ENCODE data around the gene PDE8B.

Gene PDE8B

DNA sequence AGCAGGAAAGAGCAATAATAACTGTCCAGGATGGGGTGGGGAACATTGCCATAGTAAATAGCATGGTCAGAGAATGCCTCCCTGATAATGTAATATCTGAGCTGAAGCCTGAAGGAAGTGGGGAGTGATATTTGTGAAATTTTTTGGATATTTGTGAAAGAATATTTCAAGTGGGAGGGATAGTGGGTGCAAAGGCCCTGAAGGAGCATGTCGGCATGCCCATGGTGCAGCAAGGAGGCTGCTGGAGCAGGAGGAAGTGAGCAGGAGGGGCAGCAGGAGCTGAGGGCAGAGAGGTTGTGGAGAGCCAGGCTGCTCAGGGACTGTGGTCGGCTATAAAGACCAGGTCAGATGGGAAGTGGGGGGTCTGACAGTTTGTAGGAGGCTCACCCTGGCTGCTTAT, 21.1 kb upstream of the PDE8B start:
- DNase-seq = no peak

DNA sequence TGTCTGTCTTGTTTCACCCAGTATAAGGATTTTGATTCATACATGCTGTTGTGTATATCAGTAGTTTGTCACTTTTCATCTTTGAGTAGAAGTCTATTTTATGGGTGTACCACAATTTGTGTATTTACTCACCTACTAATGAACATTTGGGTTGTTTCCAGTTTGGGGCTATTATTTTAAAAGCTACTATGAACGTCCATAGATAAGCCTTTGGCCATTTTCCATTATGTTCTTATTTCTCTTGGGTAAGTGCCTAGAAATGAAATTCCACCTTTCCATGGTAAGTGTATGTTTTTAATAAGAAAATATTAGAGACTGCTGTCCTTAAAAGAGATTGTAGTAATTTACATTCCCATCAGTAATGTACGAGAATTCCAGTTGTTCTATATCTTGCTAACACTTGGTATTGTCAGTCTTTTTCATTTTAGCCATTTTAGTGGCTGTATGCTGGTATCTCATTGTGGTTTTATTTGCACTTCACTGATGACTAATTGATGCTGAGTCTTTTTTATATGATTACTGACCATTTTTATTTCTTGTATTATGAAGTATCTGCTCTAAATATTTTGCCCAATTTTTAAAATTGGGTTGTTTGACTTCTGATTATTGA, 17.9 kb upstream of the PDE8B start:
- no peak for DNase-seq

DNA sequence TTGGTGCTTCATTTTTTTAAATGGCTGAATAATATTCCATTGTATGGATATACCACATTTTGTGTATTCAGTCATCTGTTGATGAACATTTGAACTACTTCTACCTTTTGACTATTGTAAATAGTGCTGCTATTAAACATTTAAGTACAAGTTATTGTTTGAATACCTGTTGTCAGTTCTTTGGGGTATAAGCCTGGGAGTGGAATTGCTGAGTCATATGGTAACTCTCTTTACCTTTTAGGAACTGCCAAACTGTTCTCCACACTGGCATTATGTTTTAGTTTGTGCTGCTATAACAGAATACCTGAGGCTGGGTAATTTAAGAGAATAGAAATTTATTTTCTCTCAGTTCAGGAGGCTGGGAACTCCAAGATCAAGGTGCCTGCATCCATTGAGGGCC, 15.7 kb upstream of the PDE8B start:
- DNase-seq = no peak

DNA sequence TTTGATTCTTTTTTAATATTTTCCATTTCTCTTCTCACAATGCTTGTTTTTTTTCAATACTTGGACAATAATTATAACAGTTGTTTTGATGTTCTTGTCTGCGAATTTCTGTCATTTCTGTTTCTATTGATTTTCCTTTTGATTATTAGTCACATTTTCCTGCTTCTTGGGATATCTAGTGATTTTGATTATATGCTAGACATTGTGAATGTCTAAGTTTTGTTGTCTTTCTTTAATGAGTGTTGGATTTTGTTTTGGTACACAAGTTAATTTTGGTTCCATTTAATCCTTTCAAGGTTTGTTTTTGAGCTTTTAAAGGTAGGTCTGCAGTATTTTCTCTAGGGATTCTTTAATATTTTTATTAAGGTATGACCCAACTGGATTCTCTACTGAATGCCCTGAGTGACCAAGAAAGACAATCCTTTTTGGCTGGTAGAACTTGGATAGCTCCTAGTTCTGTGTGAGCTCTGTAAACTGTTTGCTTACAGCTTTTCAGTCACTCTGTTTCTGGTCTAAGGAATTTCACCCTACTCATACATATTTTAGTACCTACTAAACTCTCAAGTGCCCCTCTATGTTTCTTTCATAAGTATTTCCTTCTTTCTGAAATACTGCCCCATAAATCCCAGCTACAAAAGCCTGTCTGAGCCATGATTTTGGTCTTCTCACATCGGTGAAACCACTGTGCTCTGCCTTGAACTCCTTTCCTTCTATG, 12.5 kb upstream of the PDE8B start:
- DNase-seq = no peak

DNA sequence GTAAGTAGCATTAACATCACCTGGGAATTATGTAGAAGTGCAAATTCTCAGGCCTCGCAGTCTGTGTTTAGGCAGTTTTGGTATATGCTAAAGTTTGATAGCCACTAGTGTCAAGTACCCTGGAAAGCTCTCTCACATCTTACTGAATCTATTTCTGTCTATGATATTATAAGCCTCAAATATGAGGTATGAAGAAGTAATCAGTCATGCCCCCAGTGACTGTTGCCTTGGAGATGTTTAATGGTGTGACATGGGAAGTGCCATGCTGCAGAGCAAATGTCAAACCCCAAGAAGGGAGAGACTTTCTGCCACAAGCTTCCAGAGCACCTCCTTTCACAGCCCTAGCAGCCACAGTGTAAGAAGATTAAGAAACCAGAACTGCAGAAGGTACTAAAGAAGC, 9.8 kb upstream of the PDE8B start:
- no peak for DNase-seq

DNA sequence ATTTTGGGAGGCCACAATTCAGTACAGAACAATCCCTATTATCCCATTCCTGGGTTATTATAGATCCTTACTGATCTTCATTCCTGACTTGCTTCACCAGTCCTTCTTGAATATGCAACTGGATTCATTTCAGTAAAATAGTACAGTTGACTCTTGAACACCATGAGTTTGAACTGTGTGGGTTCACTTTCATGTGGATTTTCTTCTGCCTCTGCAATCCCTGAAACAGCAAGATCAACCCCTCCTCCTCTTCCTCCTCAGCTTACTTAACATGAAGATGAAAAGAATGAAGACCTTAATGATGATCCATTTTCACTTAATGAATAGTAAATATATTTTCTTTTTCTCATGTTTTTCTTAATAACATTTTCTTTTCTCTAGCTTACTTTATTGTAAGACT, 8.3 kb upstream of the PDE8B start:
- DNase-seq = no peak

DNA sequence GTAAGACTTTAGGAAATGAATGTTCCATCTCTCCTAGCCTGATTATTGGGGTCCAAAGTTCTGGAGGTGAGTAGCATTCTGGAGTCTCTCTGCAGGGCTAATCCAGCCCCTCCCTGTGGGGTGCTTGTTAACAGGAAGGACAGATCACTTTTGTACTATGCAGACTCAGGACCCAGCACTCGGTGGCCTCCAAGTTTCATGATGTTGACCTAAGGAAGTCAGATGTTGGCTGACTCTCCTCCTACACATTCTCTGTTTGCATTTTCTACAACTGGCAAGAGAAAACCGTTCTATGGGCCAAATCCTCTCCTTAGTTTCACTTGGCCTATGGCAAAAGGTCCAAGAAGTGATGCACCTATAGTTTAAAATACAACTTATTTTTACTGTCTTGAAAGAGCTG, 5.5 kb upstream of the PDE8B start:
- DNase-seq = no peak

DNA sequence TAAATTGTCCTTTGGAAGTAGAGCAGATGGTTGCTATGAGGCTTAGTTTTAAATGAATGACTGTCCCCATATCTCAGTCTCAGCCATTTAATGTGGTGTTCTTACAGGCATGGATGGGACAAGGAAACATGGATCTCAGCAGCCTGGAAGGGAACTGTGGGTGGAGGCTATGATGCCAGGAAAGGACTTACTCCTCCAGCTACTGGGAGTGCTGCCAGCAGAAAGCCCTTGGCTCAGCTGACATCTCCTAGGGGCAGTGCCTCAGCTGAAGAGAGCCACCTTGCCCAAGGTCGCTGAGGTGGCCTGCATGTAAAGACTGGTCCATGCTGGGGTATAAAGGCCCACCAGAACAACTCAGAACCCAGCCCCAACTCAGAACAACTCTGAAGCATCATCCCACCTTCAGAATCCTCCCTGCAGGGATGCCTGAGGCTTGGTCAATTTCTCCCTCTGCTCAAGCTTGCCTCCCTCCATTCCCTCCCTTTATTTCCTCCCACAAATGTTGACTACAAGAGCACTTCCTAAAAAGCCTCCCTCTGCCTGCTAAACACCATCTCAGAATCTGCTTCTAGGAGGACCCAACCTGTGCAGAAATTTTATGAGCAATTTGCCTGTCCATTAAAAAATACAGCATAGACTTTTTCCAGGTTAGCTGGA, 1.8 kb upstream of the PDE8B start:
- no peak for DNase-seq

DNA sequence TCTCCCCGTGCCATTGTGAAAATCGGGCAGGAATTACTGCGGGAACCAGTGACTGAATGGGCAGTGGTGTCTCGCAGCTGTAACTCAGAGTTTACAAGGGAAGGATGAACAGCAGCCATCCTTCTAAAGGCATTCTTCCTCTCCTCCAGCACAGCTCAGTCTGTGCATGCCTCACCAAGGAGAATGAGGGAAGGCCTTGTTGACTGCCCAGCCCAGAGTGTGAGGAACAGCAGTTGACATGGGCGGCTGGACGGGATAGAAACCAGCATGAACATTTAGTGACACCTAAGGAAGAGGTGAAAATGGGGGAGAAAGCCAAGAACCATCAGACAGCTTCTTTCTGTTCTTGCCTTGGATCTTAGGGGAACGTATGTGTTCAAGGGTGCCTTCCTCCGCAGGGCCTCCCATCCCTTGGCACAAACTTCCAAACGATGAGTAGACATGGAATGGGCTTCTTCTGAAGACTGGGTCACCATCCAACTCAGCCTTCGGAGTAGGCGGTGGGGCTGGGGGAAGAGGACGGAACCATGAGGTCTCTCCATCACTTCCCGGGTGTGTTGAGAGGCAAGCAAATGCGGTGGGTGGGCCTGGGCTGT, 887 bp upstream of the PDE8B start:
- DNase-seq = no peak

DNA sequence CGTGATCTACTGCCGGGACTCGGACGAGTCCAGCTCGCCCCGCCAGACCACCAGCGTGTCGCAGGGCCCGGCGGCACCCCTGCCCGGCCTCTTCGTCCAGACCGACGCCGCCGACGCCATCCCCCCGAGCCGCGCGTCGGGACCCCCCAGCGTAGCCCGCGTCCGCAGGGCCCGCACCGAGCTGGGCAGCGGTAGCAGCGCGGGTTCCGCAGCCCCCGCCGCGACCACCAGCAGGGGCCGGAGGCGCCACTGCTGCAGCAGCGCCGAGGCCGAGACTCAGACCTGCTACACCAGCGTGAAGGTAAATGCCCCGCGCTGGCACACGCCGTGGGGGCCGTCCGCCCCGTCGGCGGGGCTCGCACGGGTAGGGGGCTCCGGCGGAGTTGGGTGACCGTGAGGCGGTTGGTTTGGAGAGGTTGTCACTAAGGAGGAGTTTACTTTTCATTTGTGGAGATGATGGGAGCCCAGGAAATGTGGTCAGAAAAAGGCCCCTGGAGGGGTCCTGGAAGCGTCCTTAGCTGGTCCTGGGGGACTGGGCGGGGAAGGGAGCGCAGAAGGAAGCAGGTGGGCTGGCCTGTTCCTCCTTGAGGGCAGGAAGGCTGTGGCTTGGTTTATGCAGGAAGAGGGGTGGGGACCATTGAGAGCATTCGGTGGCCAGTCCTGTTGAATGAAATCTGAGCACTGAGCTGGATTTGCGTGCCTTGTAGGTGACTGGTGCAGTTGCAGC, 647 bp downstream of the PDE8B start:
- DNase-seq = no peak

DNA sequence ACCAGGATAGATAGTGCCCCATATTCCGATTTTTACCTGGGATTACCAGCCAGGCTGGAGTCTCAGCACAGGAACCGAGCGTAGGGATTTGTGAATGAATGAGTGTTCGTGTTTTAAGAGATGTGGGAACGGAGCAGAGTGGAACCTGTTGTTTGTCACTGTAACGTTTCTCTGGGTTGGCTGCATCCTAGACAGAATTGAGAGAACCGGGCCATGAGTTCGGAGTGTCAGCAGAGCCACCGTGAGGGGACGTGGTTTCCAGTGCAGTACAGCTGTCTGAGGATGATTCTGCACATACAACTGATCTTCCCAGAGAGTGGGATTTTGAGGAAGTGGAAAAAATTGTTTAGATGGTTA, 1.2 kb downstream of the PDE8B start:
- DNase-seq = no peak

DNA sequence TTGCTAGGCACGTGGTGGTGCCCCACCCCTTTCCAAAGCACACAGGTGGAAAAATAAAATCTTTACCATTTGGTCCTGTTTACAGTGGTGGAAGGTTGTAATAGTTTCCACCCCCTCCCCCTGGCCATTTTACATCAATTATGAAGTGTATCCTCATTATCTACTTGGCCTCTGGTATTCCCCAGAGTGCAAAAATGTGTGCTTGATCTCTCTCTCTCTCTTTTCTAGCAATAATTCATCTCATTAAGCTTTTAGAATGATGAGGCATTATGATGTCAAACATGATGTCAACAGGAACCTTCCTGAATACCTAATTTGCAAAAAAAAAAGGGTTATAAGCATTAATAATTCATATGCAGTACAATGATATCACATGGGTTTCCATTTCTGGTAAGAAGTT, 3.1 kb downstream of the PDE8B start:
- DNase-seq = no peak

DNA sequence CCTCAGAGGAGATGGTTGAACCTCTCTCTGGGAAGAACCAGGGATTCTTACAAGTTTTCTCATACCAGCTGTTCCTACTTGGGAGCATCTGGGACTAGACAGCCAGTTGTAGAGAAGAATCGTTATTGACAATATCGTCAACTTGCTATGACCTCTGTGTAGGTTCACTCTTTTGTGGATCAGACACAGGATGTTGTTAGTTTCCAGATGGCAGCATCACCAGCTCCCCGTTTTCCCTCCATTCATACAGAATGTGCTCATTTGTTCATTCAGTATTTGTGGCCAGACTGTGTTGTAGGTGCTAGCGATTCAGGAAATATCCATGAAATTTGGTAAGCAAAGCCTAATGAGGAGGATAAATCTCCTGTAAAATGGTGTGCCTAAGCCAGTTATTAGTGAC, 3.7 kb downstream of the PDE8B start:
- no peak for DNase-seq

DNA sequence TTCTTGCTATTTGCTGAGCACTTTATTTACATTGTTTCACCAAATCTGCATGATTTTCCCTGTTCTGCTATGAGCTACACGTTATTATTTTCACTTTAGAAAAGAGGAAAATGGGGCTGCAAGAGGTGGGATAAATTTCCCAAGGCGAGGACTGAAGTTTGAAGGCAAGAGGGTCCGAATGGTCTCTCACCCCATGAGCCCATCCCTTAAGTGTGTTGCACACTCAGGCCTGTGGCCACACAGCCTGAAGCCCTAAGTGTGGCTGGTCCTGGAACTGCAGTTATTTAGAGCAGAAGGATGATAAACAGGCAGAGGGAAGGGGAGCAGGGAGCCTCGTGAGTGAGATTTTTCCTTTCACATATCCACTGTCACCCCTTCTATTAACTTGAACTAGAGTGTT, 7.8 kb downstream of the PDE8B start:
- DNase-seq = peak; percentile 10

DNA sequence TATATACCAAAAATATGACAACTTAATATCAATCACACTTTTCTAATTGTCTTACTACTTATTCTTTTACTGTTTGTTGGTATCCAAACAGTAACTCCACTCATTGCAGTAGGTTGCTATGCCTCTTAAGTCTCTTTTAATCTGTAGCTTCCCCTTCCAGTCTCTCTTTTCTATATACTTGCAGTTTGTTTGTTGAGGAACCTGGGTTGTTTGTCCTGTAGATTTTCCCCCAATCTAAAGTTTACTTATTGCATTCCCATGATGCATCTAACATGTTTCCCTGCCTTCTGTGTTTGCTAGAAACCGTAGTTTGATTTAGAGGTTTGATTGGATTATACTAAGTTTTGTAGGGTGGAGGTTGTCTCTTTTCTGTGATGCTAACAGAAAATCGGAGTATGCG, 10.6 kb downstream of the PDE8B start:
- no peak for DNase-seq

DNA sequence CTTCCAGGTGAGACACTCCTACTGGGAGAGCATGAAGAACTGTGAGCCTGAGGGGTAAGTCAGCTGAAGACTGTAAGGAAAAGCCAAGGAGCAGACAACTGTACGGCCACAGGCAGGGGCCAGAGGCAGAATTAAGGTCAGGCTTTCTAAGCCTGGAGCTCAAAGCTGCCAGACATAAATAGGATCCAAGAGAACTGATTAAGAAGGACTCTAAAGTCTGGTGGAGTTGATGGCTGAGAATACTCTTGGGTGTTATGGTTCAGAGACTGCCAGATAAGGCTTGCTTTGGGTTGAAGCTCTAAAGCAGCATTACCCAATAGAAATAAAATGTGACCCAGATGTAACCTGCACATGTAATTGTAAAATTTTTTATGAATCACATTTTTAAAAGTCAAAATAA, 12.2 kb downstream of the PDE8B start:
- DNase-seq = no peak

DNA sequence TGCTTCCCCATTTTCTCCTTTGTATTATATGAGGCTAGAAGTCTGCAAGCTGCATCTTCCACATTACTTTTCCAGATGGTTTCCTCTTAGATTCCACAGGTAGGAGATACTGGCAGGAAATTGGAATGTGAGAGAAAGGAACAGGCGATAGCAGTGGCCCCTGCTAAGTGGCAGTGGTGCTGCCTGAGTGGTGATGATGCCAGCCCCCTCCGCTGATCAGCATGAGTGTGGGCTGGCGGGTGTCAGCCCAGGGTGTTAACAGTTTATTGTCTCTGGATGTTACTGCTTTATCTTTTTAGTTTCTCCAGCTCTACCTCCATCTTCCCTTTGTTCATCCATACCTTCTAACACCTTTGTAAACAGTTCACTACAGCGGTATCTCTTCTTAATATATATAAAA, 13.2 kb downstream of the PDE8B start:
- no peak for DNase-seq

DNA sequence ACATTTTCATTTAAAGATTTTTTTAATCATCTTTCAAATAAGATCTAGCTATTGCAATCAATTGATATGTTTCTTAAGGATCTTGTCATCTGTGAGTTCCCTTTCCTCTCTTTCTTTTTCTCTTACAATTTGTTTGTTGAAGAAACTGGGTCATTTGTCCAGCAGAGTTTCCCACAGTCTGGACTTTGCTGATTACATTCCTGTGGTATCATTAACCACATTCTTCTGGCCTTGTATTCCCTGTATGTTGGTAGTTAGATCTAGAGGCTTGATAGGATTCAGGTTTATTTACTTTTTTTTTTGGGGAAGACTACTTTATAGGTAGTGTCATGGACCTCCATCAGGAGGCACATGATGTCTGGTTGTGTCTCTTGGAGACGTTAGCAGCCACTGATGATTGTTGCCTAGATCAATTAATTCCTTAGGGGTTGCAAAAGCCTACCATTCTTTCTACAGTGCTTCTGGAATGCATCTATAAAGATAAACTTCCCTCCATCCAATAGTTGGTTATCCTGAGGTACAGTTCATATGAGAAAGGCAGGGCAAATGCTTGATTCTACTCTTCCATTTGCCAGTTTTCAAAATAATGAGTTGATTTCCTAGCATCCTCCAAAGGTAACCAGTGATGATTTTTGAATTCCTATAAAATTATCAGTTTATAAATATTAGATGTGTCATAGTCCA, 14.3 kb downstream of the PDE8B start:
- no peak for DNase-seq

DNA sequence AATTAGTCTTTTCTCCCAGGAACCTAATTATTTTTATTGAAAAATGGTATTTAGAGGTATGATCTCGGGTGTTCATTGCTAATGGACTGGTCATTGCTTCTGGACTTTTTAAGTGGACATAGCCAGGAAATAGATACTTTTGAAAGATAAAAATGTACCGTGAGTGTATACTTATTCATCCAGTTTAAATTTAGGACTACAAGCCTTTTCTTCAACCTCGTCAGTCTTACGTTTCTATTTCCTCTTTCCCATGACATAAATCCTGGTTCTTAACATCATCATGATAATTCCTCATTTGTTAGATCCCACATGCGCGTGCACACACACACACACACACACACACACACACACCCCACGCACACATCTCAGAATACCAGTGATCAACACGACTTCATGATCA, 15.1 kb downstream of the PDE8B start:
- DNase-seq = no peak

DNA sequence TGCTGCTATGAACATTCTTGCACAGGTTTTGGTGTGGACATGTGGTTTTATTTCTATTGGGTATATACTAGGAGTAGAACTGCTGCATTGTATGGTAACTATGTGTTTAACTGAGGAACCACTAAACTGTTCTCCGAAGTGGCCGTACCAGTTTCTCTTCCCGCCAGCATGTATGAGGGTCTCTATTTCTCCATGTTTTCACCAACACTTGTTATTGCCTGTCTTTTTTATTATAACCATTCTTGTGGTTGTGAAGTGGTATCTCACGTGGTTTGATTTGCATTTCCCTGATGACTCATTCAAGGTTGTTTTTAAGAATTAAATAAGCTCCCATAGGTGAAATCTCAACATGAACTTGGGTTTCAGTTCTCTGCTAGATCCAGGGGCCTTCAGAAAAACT, 19.4 kb downstream of the PDE8B start:
- DNase-seq = no peak

DNA sequence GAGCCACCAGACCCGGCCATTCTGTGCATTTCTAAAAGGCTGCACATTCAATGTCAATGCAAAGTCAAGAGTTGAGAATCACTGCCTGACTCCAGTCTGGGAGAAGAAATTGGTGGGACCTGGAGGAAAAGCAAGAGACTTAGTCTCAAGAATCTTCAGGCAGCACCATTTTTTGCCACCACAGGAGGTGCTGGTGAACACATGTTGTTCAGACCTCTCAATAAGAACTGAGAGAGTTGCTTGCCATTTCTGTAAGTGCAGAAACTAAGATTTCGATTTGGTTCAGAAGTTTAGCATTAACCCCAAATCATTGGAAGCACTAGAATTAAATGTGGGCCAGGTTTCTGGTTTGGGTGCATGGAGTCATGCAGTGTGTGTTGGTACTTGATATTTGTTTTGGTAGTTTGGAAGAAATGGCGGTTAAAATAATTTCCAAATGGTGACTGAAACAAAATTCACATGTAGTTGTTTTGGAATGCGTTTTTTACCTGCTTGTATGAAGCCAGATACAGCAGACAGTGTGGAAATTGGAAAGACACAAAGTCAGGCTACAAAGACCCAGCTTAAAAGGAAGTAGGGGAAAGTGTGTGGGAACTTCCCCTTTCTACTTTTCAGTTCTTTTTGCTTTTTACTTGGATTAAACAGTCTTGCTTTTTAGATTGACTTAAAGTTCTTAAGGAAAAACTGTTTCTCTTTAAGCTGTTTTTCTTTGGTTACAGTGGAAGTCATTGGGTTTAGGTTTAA, 20.4 kb downstream of the PDE8B start:
- no peak for DNase-seq

DNA sequence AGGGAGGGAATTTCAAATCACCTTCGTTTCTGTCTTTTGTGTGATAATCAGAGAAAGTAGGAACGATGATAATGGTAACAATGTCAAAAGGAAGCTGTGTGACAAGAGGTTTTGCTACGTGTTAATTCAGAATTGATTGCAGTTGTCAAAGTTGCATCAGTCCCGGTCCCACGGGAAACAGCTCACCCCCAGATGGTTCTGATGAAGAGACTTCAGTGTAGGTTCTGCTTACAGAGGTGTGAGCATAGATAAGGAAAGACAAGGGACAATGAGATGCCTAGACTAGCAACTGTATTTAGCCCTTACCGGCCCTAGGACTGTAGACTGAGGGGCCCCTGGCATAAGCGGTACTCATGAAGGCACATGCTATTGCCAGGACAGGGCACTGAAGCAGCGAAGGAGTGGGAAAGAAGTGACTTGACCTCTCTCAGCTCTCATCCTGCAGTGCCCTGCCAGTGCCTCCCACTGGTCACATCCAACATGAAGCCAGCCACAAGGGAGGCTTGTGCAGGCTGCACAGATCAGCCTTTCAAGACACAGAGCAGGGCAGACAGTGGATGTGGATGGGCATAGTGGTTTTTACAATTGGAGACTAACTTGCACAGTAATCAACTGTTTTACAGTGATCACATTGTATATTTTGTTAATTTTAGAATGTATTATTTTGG, 21.1 kb downstream of the PDE8B start:
- DNase-seq = no peak

All from HCEC 1CT (cell line).